ENCODE results near the gene ANKRD37. TPM values are rescaled to one million over a fixed set of nuclear protein-coding genes. Genes with fewer than 3 reads are reported as not detected.

The ANKRD37 gene, protein sequence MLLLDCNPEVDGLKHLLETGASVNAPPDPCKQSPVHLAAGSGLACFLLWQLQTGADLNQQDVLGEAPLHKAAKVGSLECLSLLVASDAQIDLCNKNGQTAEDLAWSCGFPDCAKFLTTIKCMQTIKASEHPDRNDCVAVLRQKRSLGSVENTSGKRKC
- 10.4 and 11.2 TPM in 2 replicates for total RNA-seq

DNA sequence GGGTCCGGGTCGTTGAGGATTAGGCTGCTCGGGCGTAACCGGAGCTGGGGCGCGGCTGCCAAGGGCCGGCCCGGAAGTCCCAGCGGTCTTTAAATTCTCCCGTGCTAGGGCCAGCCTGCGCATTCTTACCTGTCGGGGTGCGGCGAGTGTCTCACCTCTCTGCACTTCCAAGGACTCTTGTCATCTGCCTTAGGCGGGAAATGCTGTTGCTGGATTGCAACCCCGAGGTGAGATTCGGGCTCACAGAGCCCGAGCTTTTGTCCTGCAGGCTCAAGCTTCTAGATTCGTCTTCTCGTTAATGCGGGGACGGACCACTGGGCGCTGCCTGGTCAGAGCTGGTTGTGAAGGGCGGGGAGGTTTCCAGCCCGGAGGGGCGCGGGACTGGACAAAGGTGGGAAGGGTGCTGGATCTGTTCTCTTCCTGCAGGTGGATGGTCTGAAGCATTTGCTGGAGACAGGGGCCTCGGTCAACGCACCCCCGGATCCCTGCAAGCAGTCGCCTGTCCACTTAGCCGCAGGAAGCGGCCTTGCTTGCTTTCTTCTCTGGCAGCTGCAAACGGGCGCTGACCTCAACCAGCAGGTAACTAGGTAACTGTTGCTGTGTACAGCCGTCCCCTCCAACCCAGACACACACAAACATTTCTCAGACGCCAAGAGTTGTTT is at the start of gene ANKRD37:
Gene ANKRD37, plus strand, starts transcription at position 118 of the 662 bp plus-strand sequence. Its CDS starts 83 bp downstream, at position 201.
- peaks cover 32% of the 10 kb centered on the region for H3K36me3 Mint-ChIP-seq (ENCODE audit: low read depth)
- H3K4me1 Mint-ChIP-seq = peaks cover 63% of the 10 kb centered on the region
- H3K4me3 Mint-ChIP-seq = peak within 1 kb of the TSS; percentile 94
- no peaks in the 10 kb centered on the region for H3K27me3 Mint-ChIP-seq
- TF ChIP-seq CTCF (IDR thresholded peaks at IDR 0.05) = no peak
- DNase-seq (peak; percentile 18), ATAC-seq (ENCODE audit: low read depth) (no peak)
- H3K9me3 Mint-ChIP-seq = no peaks in the 10 kb centered on the region
- ChIA-PET POLR2A (interaction anchor here (0.5 to 4.7 kb wide), 21 partner anchors 9 to 541 kb away, joined by 3 to 46 read pairs (median 6); partner anchors contain the start of genes SLC25A4, SNX25 and UFSP2), CTCF (no interaction called here)
- intact Hi-C loops (cut with micrococcal nuclease) = loop anchor here (1.0 to 10.0 kb wide), 11 partner anchors 8 to 1738 kb away; partner anchors contain the start of genes CASP3, CCDC110, CENPU and IRF2
- peak within 1 kb of the TSS; percentile 94 for H3K27ac Mint-ChIP-seq

- POLR2A ChIA-PET = no interaction called here
- DNase-seq (no peak), ATAC-seq (ENCODE audit: low read depth) (no peak)
- no peak overlapping the region for H3K27ac Mint-ChIP-seq
- intact Hi-C loops (cut with micrococcal nuclease) = no loop called here
- CTCF ChIA-PET = no interaction called here
- no peak overlapping the region for H3K4me3 Mint-ChIP-seq
- H3K9me3 Mint-ChIP-seq = no peaks in the 10 kb centered on the region
- H3K27me3 Mint-ChIP-seq = no peaks in the 10 kb centered on the region
- TF ChIP-seq CTCF (IDR thresholded peaks at IDR 0.05) = no peak
- peaks cover 47% of the 10 kb centered on the region for H3K4me1 Mint-ChIP-seq
- H3K36me3 Mint-ChIP-seq (ENCODE audit: low read depth) = peaks cover 77% of the 10 kb centered on the region
These were observed 49.6 kb upstream of the ANKRD37 start for GRCh38 chr4:185346975-185347601.

- no peak overlapping the region for H3K27ac Mint-ChIP-seq
These were observed 45.0 kb upstream of the ANKRD37 start for GRCh38 chr4:185351691-185352090.

GRCh38 chr4:185352202-185352601 is 44.4 kb upstream of the ANKRD37 start:
- Mint-ChIP-seq H3K4me3 (no peak overlapping the region), H3K27ac (peak overlapping the region; percentile 24), H3K4me1 (peaks cover 24% of the 10 kb centered on the region), H3K9me3 (no peaks in the 10 kb centered on the region), H3K36me3 (ENCODE audit: low read depth) (peaks cover 87% of the 10 kb centered on the region), H3K27me3 (no peaks in the 10 kb centered on the region)
- ATAC-seq (ENCODE audit: low read depth) (no peak), DNase-seq (no peak)
- TF ChIP-seq CTCF (IDR thresholded peaks at IDR 0.05) = no peak
- CTCF ChIA-PET = interaction anchor here (1.1 kb wide), 1 partner anchor 18 kb away, joined by 3 read pairs; no protein-coding TSS in a partner anchor
- POLR2A ChIA-PET = no interaction called here
- intact Hi-C loops (cut with micrococcal nuclease) = no loop called here

More at GRCh38 chr4:185351691-185352090, 45.0 kb upstream of the ANKRD37 start:
- Mint-ChIP-seq H3K27me3 (no peaks in the 10 kb centered on the region), H3K36me3 (ENCODE audit: low read depth) (peaks cover 87% of the 10 kb centered on the region), H3K9me3 (no peaks in the 10 kb centered on the region), H3K4me3 (no peak overlapping the region), H3K4me1 (peaks cover 24% of the 10 kb centered on the region)
- no peak for DNase-seq
- ATAC-seq (ENCODE audit: low read depth) = no peak
- TF ChIP-seq CTCF (IDR thresholded peaks at IDR 0.05) = no peak
- ChIA-PET CTCF (interaction anchor here (1.1 kb wide), 1 partner anchor 18 kb away, joined by 3 read pairs; no protein-coding TSS in a partner anchor), POLR2A (interaction anchor here (0.7 kb wide), 1 partner anchor 179 kb away, joined by 5 read pairs; no protein-coding TSS in a partner anchor)
- intact Hi-C loops (cut with micrococcal nuclease) = no loop called here

GRCh38 chr4:185352741-185353140 is 43.9 kb upstream of the ANKRD37 start:
- peaks cover 88% of the 10 kb centered on the region for H3K36me3 Mint-ChIP-seq (ENCODE audit: low read depth)
- CTCF ChIA-PET = interaction anchor here (0.6 kb wide), 1 partner anchor 243 kb away, joined by 3 read pairs; no protein-coding TSS in a partner anchor

More at GRCh38 chr4:185352741-185353140, 43.9 kb upstream of the ANKRD37 start:
- POLR2A ChIA-PET = no interaction called here
- intact Hi-C loops (cut with micrococcal nuclease) = no loop called here
- ATAC-seq (ENCODE audit: low read depth) = peak; percentile 47
- no peak for DNase-seq
- Mint-ChIP-seq H3K4me3 (no peak overlapping the region), H3K9me3 (no peaks in the 10 kb centered on the region), H3K27me3 (no peaks in the 10 kb centered on the region), H3K4me1 (peaks cover 26% of the 10 kb centered on the region), H3K27ac (no peak overlapping the region)
- no peak for TF ChIP-seq CTCF (IDR thresholded peaks at IDR 0.05)

Measured in activated B cell treated with CpG ODN at 0.5 μM for 24 hours (primary cell).